ENCODE data around the gene ASAP2. TPM values are rescaled to one million over a fixed set of nuclear protein-coding genes. Genes with fewer than 3 reads are reported as not detected.

Gene ASAP2
- total RNA-seq, 1 experiment from 2014 or later, result not detected

DNA sequence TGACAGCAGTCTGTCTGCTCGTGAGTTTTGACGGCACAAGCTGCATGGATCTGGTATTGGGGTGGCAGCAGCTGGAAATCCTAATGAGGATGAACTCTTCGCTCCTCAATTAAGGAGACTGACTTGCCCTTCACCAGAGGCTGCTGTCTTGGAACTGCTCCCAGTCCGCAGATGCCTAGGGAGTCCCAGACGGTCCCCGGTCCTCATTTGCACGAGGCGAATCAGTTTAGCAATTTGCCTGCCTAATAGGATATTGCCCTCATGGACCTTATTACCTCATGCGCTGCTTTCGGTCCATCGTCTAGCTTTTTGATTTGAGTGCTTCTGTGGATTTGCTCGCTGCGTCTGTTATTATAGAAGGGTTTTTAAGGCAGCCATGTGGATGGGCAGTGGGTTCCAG is 40.6 kb downstream of the ASAP2 start:
- Histone ChIP-seq H3K36me3 (ENCODE audit: insufficient read depth, low read length) (no peaks in the 10 kb centered on the region), H3K4me2 (ENCODE audit: low read depth, low read length, poor library complexity, severe bottlenecking) (no peak overlapping the region), H4K20me1 (ENCODE audit: insufficient read depth, low read depth, low read length) (no peaks in the 10 kb centered on the region), H3K9me3 (ENCODE audit: low read length) (no peaks in the 10 kb centered on the region), H3K4me3 (ENCODE audit: low read length) (no peak overlapping the region), H3K27me3 (ENCODE audit: low read length) (no peaks in the 10 kb centered on the region), H3K9ac (ENCODE audit: low read length) (no peak overlapping the region), H3K9me2 (replicated peaks; ENCODE audit: insufficient read depth, low read length) (no peaks in the 10 kb centered on the region), H3K79me2 (ENCODE audit: low read length) (no peaks in the 10 kb centered on the region), H3K27ac (ENCODE audit: low read length) (no peak overlapping the region), H3K4me1 (ENCODE audit: low read length) (no peaks in the 10 kb centered on the region), H2AFZ (ENCODE audit: low read length) (no peak overlapping the region)
- no peak for DNase-seq

DNA sequence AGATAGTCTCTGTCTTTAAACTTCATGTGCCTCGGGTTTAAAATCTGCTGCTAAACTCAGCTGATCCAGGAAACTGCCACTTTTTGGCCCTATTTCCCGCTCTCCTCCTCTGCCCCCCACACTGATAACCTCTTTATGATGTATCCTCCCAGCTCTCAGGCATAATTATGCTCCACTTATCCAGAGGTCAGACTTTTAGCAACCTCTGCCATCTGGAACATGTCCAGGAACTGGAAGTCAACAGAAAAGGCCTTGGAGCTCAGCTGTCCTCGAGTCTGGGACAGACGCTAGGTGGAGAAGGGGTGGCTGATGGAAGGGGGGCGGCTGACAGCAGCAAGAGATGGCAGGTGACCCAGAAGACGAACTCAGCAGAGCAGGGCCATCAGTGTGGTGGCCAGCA is 41.2 kb downstream of the ASAP2 start:
- H3K27me3 ChIP-seq (ENCODE audit: low read length), result no peaks in the 10 kb centered on the region
- no peak overlapping the region for H3K4me3 ChIP-seq (ENCODE audit: low read length)
- no peak overlapping the region for H2AFZ ChIP-seq (ENCODE audit: low read length)
- H3K27ac ChIP-seq (ENCODE audit: low read length), result no peak overlapping the region
- no peaks in the 10 kb centered on the region for H3K36me3 ChIP-seq (ENCODE audit: insufficient read depth, low read length)
- H3K4me2 ChIP-seq (ENCODE audit: low read depth, low read length, poor library complexity, severe bottlenecking), result no peak overlapping the region
- H3K9me2 ChIP-seq (replicated peaks; ENCODE audit: insufficient read depth, low read length), result no peaks in the 10 kb centered on the region
- no peaks in the 10 kb centered on the region for H3K9me3 ChIP-seq (ENCODE audit: low read length)
- no peaks in the 10 kb centered on the region for H4K20me1 ChIP-seq (ENCODE audit: insufficient read depth, low read depth, low read length)
- no peaks in the 10 kb centered on the region for H3K4me1 ChIP-seq (ENCODE audit: low read length)
- H3K9ac ChIP-seq (ENCODE audit: low read length), result no peak overlapping the region
- DNase-seq, result no peak
- H3K79me2 ChIP-seq (ENCODE audit: low read length), result no peaks in the 10 kb centered on the region

DNA sequence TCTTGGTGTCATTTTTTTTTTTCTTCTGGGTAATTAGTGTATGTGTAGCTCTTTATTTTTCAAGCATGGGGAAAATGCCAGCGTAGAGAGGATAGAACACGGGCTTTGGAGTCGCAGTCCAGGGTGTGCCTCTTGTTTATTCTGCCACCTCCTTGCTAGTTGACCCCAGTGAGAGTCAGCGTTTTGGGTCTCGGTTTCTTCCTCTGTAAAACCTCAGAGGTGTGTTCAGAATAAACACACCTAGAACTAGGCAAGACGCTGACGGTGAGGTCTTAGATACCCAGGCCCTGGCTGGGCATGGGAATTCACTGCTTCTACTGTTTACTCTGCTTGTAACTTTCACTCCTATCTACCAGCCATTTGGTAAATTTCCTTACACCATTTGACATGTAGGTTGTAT is 41.8 kb downstream of the ASAP2 start:
- no peak overlapping the region for H3K9ac ChIP-seq (ENCODE audit: low read length)

GRCh38 chr2:9249020-9249800 is 42.6 kb downstream of the ASAP2 start:
- no peak overlapping the region for H2AFZ ChIP-seq (ENCODE audit: low read length)
- H4K20me1 ChIP-seq (ENCODE audit: insufficient read depth, low read depth, low read length), result no peaks in the 10 kb centered on the region
- no peak for DNase-seq
- H3K4me1 ChIP-seq (ENCODE audit: low read length), result no peaks in the 10 kb centered on the region
- H3K27ac ChIP-seq (ENCODE audit: low read length), result no peak overlapping the region
- no peak overlapping the region for H3K9ac ChIP-seq (ENCODE audit: low read length)
- H3K4me3 ChIP-seq (ENCODE audit: low read length), result no peak overlapping the region
- no peaks in the 10 kb centered on the region for H3K27me3 ChIP-seq (ENCODE audit: low read length)
- no peaks in the 10 kb centered on the region for H3K9me2 ChIP-seq (replicated peaks; ENCODE audit: insufficient read depth, low read length)
- no peaks in the 10 kb centered on the region for H3K9me3 ChIP-seq (ENCODE audit: low read length)
- no peaks in the 10 kb centered on the region for H3K36me3 ChIP-seq (ENCODE audit: insufficient read depth, low read length)
- no peaks in the 10 kb centered on the region for H3K79me2 ChIP-seq (ENCODE audit: low read length)
- no peak overlapping the region for H3K4me2 ChIP-seq (ENCODE audit: low read depth, low read length, poor library complexity, severe bottlenecking)

More for the DNA sequence above, 41.8 kb downstream of the ASAP2 start:
- no peak overlapping the region for H3K4me2 ChIP-seq (ENCODE audit: low read depth, low read length, poor library complexity, severe bottlenecking)
- no peaks in the 10 kb centered on the region for H3K36me3 ChIP-seq (ENCODE audit: insufficient read depth, low read length)
- no peaks in the 10 kb centered on the region for H3K9me2 ChIP-seq (replicated peaks; ENCODE audit: insufficient read depth, low read length)
- H4K20me1 ChIP-seq (ENCODE audit: insufficient read depth, low read depth, low read length), result no peaks in the 10 kb centered on the region
- DNase-seq, result no peak
- no peaks in the 10 kb centered on the region for H3K9me3 ChIP-seq (ENCODE audit: low read length)
- H2AFZ ChIP-seq (ENCODE audit: low read length), result no peak overlapping the region
- no peak overlapping the region for H3K4me3 ChIP-seq (ENCODE audit: low read length)
- H3K79me2 ChIP-seq (ENCODE audit: low read length), result no peaks in the 10 kb centered on the region
- no peaks in the 10 kb centered on the region for H3K27me3 ChIP-seq (ENCODE audit: low read length)
- no peaks in the 10 kb centered on the region for H3K4me1 ChIP-seq (ENCODE audit: low read length)
- no peak overlapping the region for H3K27ac ChIP-seq (ENCODE audit: low read length)

DNA sequence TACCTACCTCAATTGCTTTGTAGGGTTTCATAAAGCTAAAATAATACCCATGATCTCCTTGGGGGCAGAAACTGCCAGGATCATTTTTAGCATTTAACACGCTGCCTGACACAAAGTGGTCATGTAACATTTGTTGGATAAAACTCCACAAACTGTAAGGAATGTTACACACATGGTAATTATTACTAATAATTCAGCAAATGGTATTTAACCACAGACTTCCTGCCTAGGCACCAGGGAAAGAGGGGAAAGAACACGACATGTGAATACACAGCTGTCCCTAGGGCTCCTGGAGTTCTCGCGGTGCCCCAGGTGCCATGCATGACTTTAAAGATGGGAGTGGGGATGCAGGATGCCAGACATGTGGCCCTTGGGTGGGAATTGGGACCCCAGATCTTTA is 43.5 kb downstream of the ASAP2 start:
- no peak for DNase-seq
- no peaks in the 10 kb centered on the region for H3K9me2 ChIP-seq (replicated peaks; ENCODE audit: insufficient read depth, low read length)
- no peaks in the 10 kb centered on the region for H3K36me3 ChIP-seq (ENCODE audit: insufficient read depth, low read length)
- H3K27me3 ChIP-seq (ENCODE audit: low read length), result no peaks in the 10 kb centered on the region
- H3K79me2 ChIP-seq (ENCODE audit: low read length), result no peaks in the 10 kb centered on the region
- H2AFZ ChIP-seq (ENCODE audit: low read length), result no peak overlapping the region
- no peaks in the 10 kb centered on the region for H4K20me1 ChIP-seq (ENCODE audit: insufficient read depth, low read depth, low read length)
- H3K27ac ChIP-seq (ENCODE audit: low read length), result no peak overlapping the region
- no peak overlapping the region for H3K9ac ChIP-seq (ENCODE audit: low read length)
- H3K9me3 ChIP-seq (ENCODE audit: low read length), result no peaks in the 10 kb centered on the region
- H3K4me1 ChIP-seq (ENCODE audit: low read length), result no peaks in the 10 kb centered on the region
- no peak overlapping the region for H3K4me2 ChIP-seq (ENCODE audit: low read depth, low read length, poor library complexity, severe bottlenecking)
- no peak overlapping the region for H3K4me3 ChIP-seq (ENCODE audit: low read length)

GRCh38 chr2:9250498-9251153 is 44.0 kb downstream of the ASAP2 start:
- Histone ChIP-seq H3K36me3 (ENCODE audit: insufficient read depth, low read length) (no peaks in the 10 kb centered on the region), H3K27me3 (ENCODE audit: low read length) (no peaks in the 10 kb centered on the region), H3K9me2 (replicated peaks; ENCODE audit: insufficient read depth, low read length) (no peaks in the 10 kb centered on the region), H2AFZ (ENCODE audit: low read length) (no peak overlapping the region), H3K79me2 (ENCODE audit: low read length) (no peaks in the 10 kb centered on the region), H3K27ac (ENCODE audit: low read length) (no peak overlapping the region), H3K4me1 (ENCODE audit: low read length) (no peaks in the 10 kb centered on the region), H3K4me2 (ENCODE audit: low read depth, low read length, poor library complexity, severe bottlenecking) (no peak overlapping the region), H3K9ac (ENCODE audit: low read length) (no peak overlapping the region), H4K20me1 (ENCODE audit: insufficient read depth, low read depth, low read length) (no peaks in the 10 kb centered on the region), H3K4me3 (ENCODE audit: low read length) (no peak overlapping the region), H3K9me3 (ENCODE audit: low read length) (no peaks in the 10 kb centered on the region)
- no peak for DNase-seq

DNA sequence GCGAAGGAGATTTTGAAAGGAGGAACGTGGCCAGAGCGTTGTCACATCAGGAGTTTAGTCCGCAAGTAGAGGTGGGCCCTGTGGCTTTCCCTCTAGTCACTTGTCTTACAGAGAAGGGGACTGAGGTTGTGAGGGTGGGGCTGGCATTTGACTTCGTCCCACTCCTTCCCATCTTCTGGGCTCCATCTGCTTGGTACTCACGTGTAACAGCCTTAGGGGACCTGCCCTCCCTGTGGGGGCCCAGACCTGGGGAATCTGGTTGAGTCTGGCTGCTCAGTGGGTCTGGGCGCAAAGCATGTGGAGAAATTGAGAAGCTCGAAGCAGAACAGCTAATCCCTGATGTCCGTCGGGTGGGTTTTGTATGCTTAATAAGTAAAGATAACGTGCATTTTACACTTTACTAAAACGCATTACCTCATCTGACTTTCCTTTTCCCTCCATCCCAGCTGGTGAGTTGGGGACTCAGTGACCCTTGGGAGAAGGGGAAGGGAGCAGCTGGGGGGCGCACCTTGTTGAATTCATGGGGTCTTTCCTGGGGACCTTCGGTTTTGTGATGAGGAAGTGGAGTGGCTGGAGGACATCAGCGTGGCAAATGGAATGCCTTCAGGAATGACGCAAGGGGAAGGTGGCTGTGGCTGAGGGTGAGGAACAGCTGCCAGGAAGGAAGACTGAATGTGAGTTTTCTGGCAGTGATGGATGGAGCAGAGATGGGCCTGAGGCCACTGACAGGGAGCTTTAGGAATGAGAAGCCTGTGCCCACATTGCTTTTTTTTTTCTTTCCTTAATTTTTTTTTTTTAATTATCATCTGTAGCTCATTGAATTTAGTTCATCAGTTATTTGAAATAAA is 44.8 kb downstream of the ASAP2 start:
- Histone ChIP-seq H3K9me3 (ENCODE audit: low read length) (no peaks in the 10 kb centered on the region), H3K4me3 (ENCODE audit: low read length) (no peak overlapping the region), H3K4me2 (ENCODE audit: low read depth, low read length, poor library complexity, severe bottlenecking) (no peak overlapping the region), H3K27me3 (ENCODE audit: low read length) (no peaks in the 10 kb centered on the region), H3K79me2 (ENCODE audit: low read length) (no peaks in the 10 kb centered on the region), H3K27ac (ENCODE audit: low read length) (no peak overlapping the region), H3K9ac (ENCODE audit: low read length) (no peak overlapping the region), H4K20me1 (ENCODE audit: insufficient read depth, low read depth, low read length) (no peaks in the 10 kb centered on the region), H2AFZ (ENCODE audit: low read length) (no peak overlapping the region), H3K4me1 (ENCODE audit: low read length) (no peaks in the 10 kb centered on the region), H3K9me2 (replicated peaks; ENCODE audit: insufficient read depth, low read length) (no peaks in the 10 kb centered on the region), H3K36me3 (ENCODE audit: insufficient read depth, low read length) (no peaks in the 10 kb centered on the region)
- DNase-seq, result no peak

- H3K9me3 ChIP-seq (ENCODE audit: low read length), result no peaks in the 10 kb centered on the region
- no peak overlapping the region for H3K9ac ChIP-seq (ENCODE audit: low read length)
- DNase-seq, result no peak
- no peak overlapping the region for H2AFZ ChIP-seq (ENCODE audit: low read length)
- no peak overlapping the region for H3K4me3 ChIP-seq (ENCODE audit: low read length)
- H3K9me2 ChIP-seq (replicated peaks; ENCODE audit: insufficient read depth, low read length), result no peaks in the 10 kb centered on the region
- H4K20me1 ChIP-seq (ENCODE audit: insufficient read depth, low read depth, low read length), result no peaks in the 10 kb centered on the region
- no peaks in the 10 kb centered on the region for H3K27me3 ChIP-seq (ENCODE audit: low read length)
- no peak overlapping the region for H3K4me2 ChIP-seq (ENCODE audit: low read depth, low read length, poor library complexity, severe bottlenecking)
- no peak overlapping the region for H3K27ac ChIP-seq (ENCODE audit: low read length)
- H3K36me3 ChIP-seq (ENCODE audit: insufficient read depth, low read length), result no peaks in the 10 kb centered on the region
- H3K79me2 ChIP-seq (ENCODE audit: low read length), result no peaks in the 10 kb centered on the region
- H3K4me1 ChIP-seq (ENCODE audit: low read length), result no peaks in the 10 kb centered on the region
Observed at GRCh38 chr2:9252002-9252357, 45.4 kb downstream of the ASAP2 start.

Measured in Karpas-422 (cell line).